HepG2 (cell line): ENCODE measurements around the gene TIAM2.

ENCODE experiments used
- CTCF ChIP-seq: sonication (generic); formaldehyde crosslinking; IDR thresholded peaks from 2 replicates; pipeline ENCODE4 v1.5.0; 2020; ENCODE audit warnings: mild to moderate bottlenecking, missing genetic modification reagents, moderate library complexity
- GABPA ChIP-seq, 2 experiments: IDR thresholded peaks; 2 replicates each; pipeline ENCODE4 v1.6.1; 2011 to 2016; ENCODE audit warnings: low read depth in 2 of 2, low read length in 1 of 2, missing biosample characterization in 1 of 2, missing genetic modification characterization in 1 of 2
- HOMEZ ChIP-seq: IDR thresholded peaks from 2 replicates; pipeline ENCODE4 v1.6.1; 2016; ENCODE audit warnings: low read depth
- KDM1A ChIP-seq: IDR thresholded peaks from 2 replicates; pipeline ENCODE4 v1.6.1; 2016; ENCODE audit warnings: missing compliant biosample characterization
- POLR2AphosphoS5 ChIP-seq: IDR thresholded peaks from 2 replicates; pipeline ENCODE4 v1.6.1; 2012; ENCODE audit warnings: low read depth, low read length
- YY1 ChIP-seq: IDR thresholded peaks from 2 replicates; pipeline ENCODE4 v1.6.1; 2011; ENCODE audit warnings: low read length, low read depth, moderate library complexity, mild to moderate bottlenecking; ENCODE audit not compliant: insufficient read depth, insufficient replicate concordance

GRCh38 chr6:155050311-155050710 lies 55.2 kb downstream of the TIAM2 start:
- TF ChIP-seq HOMEZ (CRISPR knock-in tag) = no peak
- no peak for TF ChIP-seq KDM1A
- no peak for TF ChIP-seq POLR2AphosphoS5
- no peak for TF ChIP-seq YY1
- TF ChIP-seq CTCF (CRISPR knock-in tag) = no peak
- TF ChIP-seq GABPA (IDR thresholded peaks at IDR 0.05; ENCODE audit: low read depth, low read length) = no peak
- no peak for TF ChIP-seq GABPA (CRISPR knock-in tag; IDR thresholded peaks at IDR 0.05; ENCODE audit: low read depth)
